Spleen (tissue), 11 donors: Measurements from ENCODE around the gene RSPRY1. TPM values are rescaled to one million over a fixed set of nuclear protein-coding genes. Genes with fewer than 3 reads are reported as not detected.
"Not testable (repeated sequence)": the region's sequence is repeated elsewhere in the genome, so short reads cannot be mapped to it uniquely, and the experiment has no call there.

Experiments used
- DNase-seq: peaks from one replicate; pipeline ENCODE4 v3.0.0-alpha.2; 2020
- H3K27ac ChIP-seq, 8 donors: fragments of 200-600 bp; sonication (generic) in 7 of 8; 1 replicate in 4 of 8; 2 replicates in 4 of 8; pipeline versions ENCODE4 v1.5.0 to v1.8.0; 2016 to 2021; ENCODE audit warnings: inconsistent platforms in 4 of 8, mild to moderate bottlenecking in 4 of 8, moderate library complexity in 1 of 8
- H3K27me3 ChIP-seq, 7 donors: fragments of 200-600 bp; sonication (generic) in 6 of 7; replicated peaks in 1 of 7; 1 replicate in 4 of 7; 2 replicates in 3 of 7; pipeline versions ENCODE4 v1.5.0 to v1.8.0; 2016 to 2021; ENCODE audit warnings: inconsistent platforms in 3 of 7, mild to moderate bottlenecking in 1 of 7
- H3K36me3 ChIP-seq, 6 donors: fragments of 200-600 bp; sonication (generic) in 5 of 6; 1 replicate in 4 of 6; 2 replicates in 2 of 6; pipeline versions ENCODE4 v1.5.0 to v1.8.0; 2016 to 2021; ENCODE audit warnings: inconsistent platforms in 2 of 6
- H3K4me1 ChIP-seq, 6 donors: fragments of 200-600 bp; sonication (generic) in 5 of 6; 1 replicate in 3 of 6; 2 replicates in 3 of 6; pipeline versions ENCODE4 v1.5.0 to v1.8.0; 2016 to 2021; ENCODE audit warnings: inconsistent platforms in 3 of 6
- H3K4me3 ChIP-seq, 8 donors: fragments of 200-600 bp; sonication (generic) in 7 of 8; 1 replicate in 4 of 8; 2 replicates in 4 of 8; pipeline versions ENCODE4 v1.5.0 to v1.8.0; 2016 to 2021; ENCODE audit warnings: inconsistent platforms in 4 of 8, mild to moderate bottlenecking in 4 of 8, moderate library complexity in 2 of 8
- H3K9me3 ChIP-seq, 8 donors: fragments of 200-600 bp; sonication (generic) in 7 of 8; 1 replicate in 4 of 8; 2 replicates in 4 of 8; pipeline versions ENCODE4 v1.5.0 to v1.8.0; 2016 to 2021; ENCODE audit warnings: inconsistent platforms in 4 of 8
- POLR2A ChIP-seq, 3 donors: fragments of 450-650 bp; IDR thresholded peaks; one replicate each; pipeline ENCODE4 v1.5.1; 2017; ENCODE audit warnings: antibody characterized with exemption in 3 of 3, mild to moderate bottlenecking in 1 of 3
- POLR2AphosphoS5 ChIP-seq, 3 donors: sonication (generic); formaldehyde crosslinking; IDR thresholded peaks; one replicate each; pipeline ENCODE4 v1.5.1; 2017; ENCODE audit warnings: antibody characterized with exemption in 3 of 3
- WGBS, 5 donors: extraction: QIAGEN DNeasy Blood & Tissue Kit in 3 of 5; methylation state at CpG; one replicate each; pipeline versions ENCODE4 v1.1.5 to v1.1.7; 2013 to 2018; 5-methylcytosine and 5-hydroxymethylcytosine counted together
- intact Hi-C: fragments of 100-400 bp; cut with DNase I; formaldehyde crosslinking; loops from one replicate; pipeline ENCODE4 v1.15.0; 2023; ENCODE audit warnings: low total_unique reads
- polyA plus RNA-seq, 3 donors: library from polyadenylated mRNA; stranded (reverse); fragments of 200-250 nt; gene quantifications; one replicate each; pipeline ENCODE4 v1.2.1, GENCODE V29; 2013
- total RNA-seq, 7 donors: library from RNA; depleted of rRNA in 3 of 7; stranded (reverse); fragments of >200 nt in 3 of 7; fragmentation: NEBNext Ultra II Directional in 4 of 7; extraction: Animal tissue kit (Norgen Biotek cat#: 25700) in 4 of 7; gene quantifications; one replicate each; pipeline versions ENCODE4 v1.1.0 to v1.2.1, GENCODE V29; 2016 to 2021
- TF ChIP-seq, protein P1 (sequence below), 11 experiments: fragments of 200-600 bp in 7 of 11; fragments of 450-650 bp in 4 of 11; sonication (generic) in 4 of 11; IDR thresholded peaks in 8 of 11; conservative IDR thresholded peaks in 3 of 11; 1 replicate in 7 of 11; 2 replicates in 4 of 11; pipeline versions ENCODE4 v1.4.0 to v1.8.0; 2016 to 2021; ENCODE audit warnings: antibody characterized with exemption in 11 of 11, inconsistent platforms in 4 of 11, mild to moderate bottlenecking in 1 of 11
- donor health status: healthy with polysubstance abuse.
- donor health status: DM: no; HTN: no; CAD: no; lungs with moderate emphysema.
- donor health status: DM: no; HTN: no; CAD: no.
- donor health status: Bipolar disorder and iron deficiency.
- donor health status: healthy.
- donor health status: DM: no; HTN: no; CAD: no.
- donor health status: DM: yes; HTN: yes; CAD: no.

The RSPRY1 gene
- total and polyA plus RNA-seq, 10 donors = 7.3 to 38.8 (median 29.4) TPM

- Histone ChIP-seq H3K27me3 (no peaks in the 10 kb centered on the region), H3K36me3 (peaks cover 0 to 12% (median 0%) of the 10 kb centered on the region in 6 donors), H3K4me3 (no peak overlapping the region), H3K27ac (no peak overlapping the region), H3K4me1 (peaks cover 0 to 61% (median 26%) of the 10 kb centered on the region in 6 donors), H3K9me3 (no peaks in the 10 kb centered on the region)
- intact Hi-C loops = no loop called here
- DNase-seq = no peak
- TF ChIP-seq POLR2AphosphoS5 (IDR thresholded peaks at IDR 0.05) = no peak
- no peak for TF ChIP-seq POLR2A (IDR thresholded peaks at IDR 0.05)
- TF ChIP-seq, protein P1, sequence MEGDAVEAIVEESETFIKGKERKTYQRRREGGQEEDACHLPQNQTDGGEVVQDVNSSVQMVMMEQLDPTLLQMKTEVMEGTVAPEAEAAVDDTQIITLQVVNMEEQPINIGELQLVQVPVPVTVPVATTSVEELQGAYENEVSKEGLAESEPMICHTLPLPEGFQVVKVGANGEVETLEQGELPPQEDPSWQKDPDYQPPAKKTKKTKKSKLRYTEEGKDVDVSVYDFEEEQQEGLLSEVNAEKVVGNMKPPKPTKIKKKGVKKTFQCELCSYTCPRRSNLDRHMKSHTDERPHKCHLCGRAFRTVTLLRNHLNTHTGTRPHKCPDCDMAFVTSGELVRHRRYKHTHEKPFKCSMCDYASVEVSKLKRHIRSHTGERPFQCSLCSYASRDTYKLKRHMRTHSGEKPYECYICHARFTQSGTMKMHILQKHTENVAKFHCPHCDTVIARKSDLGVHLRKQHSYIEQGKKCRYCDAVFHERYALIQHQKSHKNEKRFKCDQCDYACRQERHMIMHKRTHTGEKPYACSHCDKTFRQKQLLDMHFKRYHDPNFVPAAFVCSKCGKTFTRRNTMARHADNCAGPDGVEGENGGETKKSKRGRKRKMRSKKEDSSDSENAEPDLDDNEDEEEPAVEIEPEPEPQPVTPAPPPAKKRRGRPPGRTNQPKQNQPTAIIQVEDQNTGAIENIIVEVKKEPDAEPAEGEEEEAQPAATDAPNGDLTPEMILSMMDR (IDR thresholded peaks at IDR 0.05 in 8 of 11, conservative IDR thresholded peaks at IDR 0.05 in 3 of 11) = no peak
These were observed 8.4 kb downstream of the RSPRY1 start for GRCh38 chr16:57194512-57194911.

- Histone ChIP-seq H3K9me3 (no peaks in the 10 kb centered on the region), H3K27ac (no peak overlapping the region), H3K4me1 (peaks cover 0 to 44% (median 15%) of the 10 kb centered on the region in 6 donors), H3K27me3 (no peaks in the 10 kb centered on the region), H3K4me3 (no peak overlapping the region), H3K36me3 (peaks cover 0 to 7% (median 0%) of the 10 kb centered on the region in 6 donors)
- DNase-seq = no peak
- intact Hi-C loops = no loop called here
- 78 to 99% (median 95%) methylated on average over 4 of the region's 4 CpGs for WGBS, 5 donors
- TF ChIP-seq POLR2A (IDR thresholded peaks at IDR 0.05) = no peak
- TF ChIP-seq, protein P1 (IDR thresholded peaks at IDR 0.05 in 8 of 11, conservative IDR thresholded peaks at IDR 0.05 in 3 of 11) = no peak
- no peak for TF ChIP-seq POLR2AphosphoS5 (IDR thresholded peaks at IDR 0.05)
These were observed 10.2 kb downstream of the RSPRY1 start for GRCh38 chr16:57196286-57196685.

DNA sequence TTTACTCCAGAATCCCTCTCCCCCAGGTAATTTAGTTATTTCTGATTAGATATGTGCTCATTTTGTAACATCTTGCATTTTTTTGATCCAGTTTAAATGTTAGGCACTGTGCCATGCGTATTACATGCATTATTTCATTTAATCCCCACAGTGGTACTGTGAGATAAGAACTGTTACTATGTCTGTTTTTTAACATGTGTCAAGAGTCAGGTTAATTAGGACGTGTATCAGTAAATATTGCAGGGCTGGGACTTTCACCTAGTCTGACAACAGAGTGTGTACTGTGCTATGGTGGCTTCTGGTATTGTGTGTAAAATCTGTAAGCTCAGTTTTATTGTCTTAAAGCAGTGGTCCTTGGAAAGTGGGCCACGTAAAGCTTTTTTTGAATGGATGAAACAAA, 10.6 kb downstream of the RSPRY1 start:
- no peak for DNase-seq
- Histone ChIP-seq H3K4me1 (peaks cover 0 to 40% (median 10%) of the 10 kb centered on the region in 6 donors), H3K27ac (no peak overlapping the region), H3K36me3 (peaks cover 0 to 7% (median 0%) of the 10 kb centered on the region in 6 donors), H3K9me3 (no peaks in the 10 kb centered on the region), H3K27me3 (no peaks in the 10 kb centered on the region), H3K4me3 (no peak overlapping the region)
- TF ChIP-seq, protein P1 (IDR thresholded peaks at IDR 0.05 in 8 of 11, conservative IDR thresholded peaks at IDR 0.05 in 3 of 11) = no peak
- TF ChIP-seq POLR2AphosphoS5 (IDR thresholded peaks at IDR 0.05) = no peak
- no peak for TF ChIP-seq POLR2A (IDR thresholded peaks at IDR 0.05)
- WGBS, 5 donors = 76 to 97% (median 91%) methylated on average over 3 of the region's 3 CpGs
- intact Hi-C loops = no loop called here

GRCh38 chr16:57200321-57200720, 14.2 kb downstream of the RSPRY1 start:
- H3K27me3 ChIP-seq, DNase-seq, intact Hi-C loops, H3K4me1 ChIP-seq, H3K27ac ChIP-seq, H3K9me3 ChIP-seq, H3K4me3 ChIP-seq: not testable (repeated sequence)
- WGBS, 5 donors = 91 to 98% (median 95%) methylated on average over 9 to 16 of the region's 24 CpGs
- H3K36me3 ChIP-seq = peaks cover 0 to 16% (median 10%) of the 10 kb centered on the region in 6 donors

DNA sequence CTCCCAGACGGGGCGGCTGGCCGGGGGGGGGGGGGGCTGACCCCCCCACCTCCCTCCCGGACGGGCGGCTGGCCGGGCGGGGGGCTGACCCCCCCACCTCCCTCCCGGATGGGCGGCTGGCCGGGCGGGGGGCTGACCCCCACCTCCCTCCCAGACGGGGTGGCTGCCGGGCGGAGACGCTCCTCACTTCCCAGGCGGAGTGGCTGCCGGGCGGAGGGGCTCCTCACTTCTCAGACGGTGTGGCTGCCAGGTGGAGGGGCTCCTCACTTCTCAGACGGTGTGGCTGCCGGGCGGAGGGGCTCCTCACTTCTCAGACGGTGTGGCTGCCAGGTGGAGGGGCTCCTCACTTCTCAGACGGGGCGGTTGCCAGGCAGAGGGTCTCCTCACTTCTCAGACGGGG, 14.8 kb downstream of the RSPRY1 start:
- intact Hi-C loops, H3K27ac ChIP-seq, H3K27me3 ChIP-seq, H3K4me1 ChIP-seq, H3K9me3 ChIP-seq, H3K4me3 ChIP-seq, DNase-seq: not testable (repeated sequence)
- 89 to 95% (median 94%) methylated on average over 13 to 24 of the region's 27 CpGs; no CpG with 5 or more reads in 1 of the 5 donors for WGBS, 5 donors
- peaks cover 0 to 22% (median 16%) of the 10 kb centered on the region in 6 donors for H3K36me3 ChIP-seq
